Esophagus muscularis mucosa (tissue), 4 donors: Measurements from ENCODE around the gene SOX30. TPM values are rescaled to one million over a fixed set of nuclear protein-coding genes. Genes with fewer than 3 reads are reported as not detected.

ENCODE experiments used
- DNase-seq: peaks from one replicate; pipeline ENCODE4 v3.0.0-alpha.2; 2017; ENCODE audit errors: extremely low spot score
- H3K27ac ChIP-seq, 4 donors: fragments of 200-600 bp; sonication (generic); replicated peaks in 1 of 4; 1 replicate in 3 of 4; 2 replicates in 1 of 4; pipeline ENCODE4 v1.5.1; 2016 to 2019; ENCODE audit warnings: mild to moderate bottlenecking in 1 of 4
- H3K27me3 ChIP-seq, 4 donors: fragments of 200-600 bp; sonication (generic); one replicate each; pipeline versions ENCODE4 v1.5.1 to v1.6.0; 2016 to 2019
- H3K36me3 ChIP-seq, 4 donors: fragments of 200-600 bp; sonication (generic); one replicate each; pipeline ENCODE4 v1.5.1; 2016 to 2019
- H3K4me1 ChIP-seq, 4 donors: fragments of 200-600 bp; sonication (generic); one replicate each; pipeline ENCODE4 v1.5.1; 2016 to 2019
- H3K4me3 ChIP-seq, 4 donors: fragments of 200-600 bp; sonication (generic); 1 replicate in 2 of 4; 2 replicates in 2 of 4; pipeline ENCODE4 v1.5.1; 2016 to 2019; ENCODE audit warnings: mild to moderate bottlenecking in 4 of 4, moderate library complexity in 1 of 4
- H3K9me3 ChIP-seq, 4 donors: fragments of 200-600 bp; sonication (generic); 1 replicate in 3 of 4; 2 replicates in 1 of 4; pipeline ENCODE4 v1.5.1; 2016 to 2019
- CTCF ChIP-seq, 3 experiments: fragments of 200-600 bp in 2 of 3; fragments of 450-650 bp in 1 of 3; sonication (generic) in 2 of 3; IDR thresholded peaks; one replicate each; pipeline ENCODE4 v1.5.1; 2017 to 2019; ENCODE audit warnings: antibody characterized with exemption in 3 of 3, mild to moderate bottlenecking in 2 of 3, moderate library complexity in 1 of 3
- EP300 ChIP-seq: sonication (generic); formaldehyde crosslinking; IDR thresholded peaks from one replicate; pipeline ENCODE4 v1.6.1; 2017; ENCODE audit warnings: antibody characterized with exemption
- POLR2A ChIP-seq: fragments of 450-650 bp; IDR thresholded peaks from one replicate; pipeline ENCODE4 v1.6.1; 2017; ENCODE audit warnings: antibody characterized with exemption, moderate library complexity, mild to moderate bottlenecking, low read depth
- POLR2AphosphoS5 ChIP-seq, 2 donors: sonication (generic); formaldehyde crosslinking; IDR thresholded peaks; one replicate each; pipeline ENCODE4 v1.6.1; 2017; ENCODE audit warnings: antibody characterized with exemption in 2 of 2
- WGBS: methylation state at CpG from one replicate; pipeline ENCODE4 v1.1.5; 2018; 5-methylcytosine and 5-hydroxymethylcytosine counted together
- intact Hi-C: fragments of 100-400 bp; cut with DNase I; formaldehyde crosslinking; loops from one replicate; pipeline ENCODE4 v1.15.1; 2023
- small RNA-seq, 3 donors: library from RNA; depleted of rRNA; stranded (forward); fragments of <200 nt; gene quantifications; one replicate each; pipeline ENCODE3, GENCODE V24; 2016
- total RNA-seq, 4 donors: library from RNA; depleted of rRNA; stranded (reverse); fragments of >200 nt; gene quantifications; one replicate each; pipeline versions ENCODE4 v1.1.0 to v1.2.1, GENCODE V29; 2016

Gene SOX30
- total RNA-seq, 4 donors from 2014 or later, result 0.17 to 0.34 TPM; not detected in 2

DNA sequence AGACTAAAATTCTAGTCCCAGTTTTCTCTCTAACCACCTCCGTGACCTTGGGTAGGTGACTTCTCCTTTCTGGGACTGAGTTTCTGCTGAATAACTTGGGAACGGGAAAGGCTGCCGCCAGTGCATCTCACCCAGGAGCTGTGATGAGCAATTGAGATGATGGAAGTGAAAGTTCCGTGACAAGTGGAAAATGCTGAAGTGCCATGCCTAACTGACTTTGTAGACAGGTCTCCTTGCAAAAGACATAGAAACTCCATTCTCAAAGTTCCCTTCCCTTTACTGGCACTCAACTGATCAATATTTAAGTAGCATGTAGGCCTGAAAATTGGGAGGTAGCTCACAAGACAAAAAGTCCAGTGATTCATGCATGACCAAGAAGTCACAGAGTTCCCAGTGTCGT is 70.3 kb downstream of the SOX30 start:
- H3K27ac ChIP-seq, result no peak overlapping the region
- 94% methylated on average over 5 of the region's 5 CpGs for WGBS
- H3K27me3 ChIP-seq, result no peaks in the 10 kb centered on the region
- H3K4me3 ChIP-seq, result no peak overlapping the region
- H3K9me3 ChIP-seq, result no peaks in the 10 kb centered on the region
- H3K4me1 ChIP-seq, result no peaks in the 10 kb centered on the region
- no peaks in the 10 kb centered on the region for H3K36me3 ChIP-seq
- no peak for TF ChIP-seq EP300
- TF ChIP-seq CTCF (IDR thresholded peaks at IDR 0.05), result no peak
- no peak for TF ChIP-seq POLR2A
- no peak for TF ChIP-seq POLR2AphosphoS5 (IDR thresholded peaks at IDR 0.05)
- intact Hi-C loops, result loop anchor here (10.0 kb wide), 1 partner anchor 73 kb away; the partner anchor contains the start of gene SOX30
- no peak for DNase-seq

- Histone ChIP-seq H3K27me3 (peaks cover 0 to 5% (median 0%) of the 10 kb centered on the region in 4 donors), H3K27ac (no peak overlapping the region), H3K36me3 (no peaks in the 10 kb centered on the region), H3K9me3 (no peaks in the 10 kb centered on the region), H3K4me3 (no peak overlapping the region), H3K4me1 (peaks cover 15 to 30% (median 26%) of the 10 kb centered on the region in 4 donors)
- WGBS, result 81% methylated on average over 6 of the region's 6 CpGs
- no peak for DNase-seq
- TF ChIP-seq POLR2AphosphoS5 (IDR thresholded peaks at IDR 0.05) (no peak), EP300 (no peak), CTCF (IDR thresholded peaks at IDR 0.05) (no peak), POLR2A (no peak)
- intact Hi-C loops, result loop anchor here (10.0 kb wide), 1 partner anchor 137 kb away; no protein-coding TSS in a partner anchor
These were observed 74.0 kb downstream of the SOX30 start for GRCh38 chr5:157578079-157578780.

GRCh38 chr5:157576678-157577077 is 75.6 kb downstream of the SOX30 start:
- H3K27me3 ChIP-seq, result peaks cover 0 to 5% (median 0%) of the 10 kb centered on the region in 4 donors
- H3K4me1 ChIP-seq, result peaks cover 19 to 45% (median 42%) of the 10 kb centered on the region in 4 donors
- intact Hi-C loops, result loop anchor here (10.0 kb wide), 1 partner anchor 138 kb away; no protein-coding TSS in a partner anchor
- H3K36me3 ChIP-seq, result no peaks in the 10 kb centered on the region
- WGBS, result 84% methylated on average over 4 of the region's 4 CpGs
- no peaks in the 10 kb centered on the region for H3K9me3 ChIP-seq
- peak overlapping the region; percentile 93 to 96 (median 94) for H3K27ac ChIP-seq
- no peak for TF ChIP-seq POLR2AphosphoS5 (IDR thresholded peaks at IDR 0.05)
- TF ChIP-seq EP300, result no peak
- TF ChIP-seq CTCF (IDR thresholded peaks at IDR 0.05), result no peak
- TF ChIP-seq POLR2A, result no peak
- DNase-seq, result no peak
- peak overlapping the region in 1 of 4 donors; percentile 78 for H3K4me3 ChIP-seq

Small RNA genes within 50 kb of the gene (small RNA-seq; reads per million reads assigned to genes)
- 0 reads per million in 3 donors for gene RNU6-390P

Other genes starting within 250 kb of the SOX30 start
- gene NIPAL4, start 192.2 kb downstream of the SOX30 start, total RNA-seq, result 1 to 10 TPM; 1.6 to 4.2 (median 2.6) TPM
- gene ADAM19, start 76.7 kb downstream of the SOX30 start, total RNA-seq, result 10 to 100 TPM; 25.0 to 43.6 (median 28.1) TPM
- gene C5orf52, start 19.1 kb upstream of the SOX30 start, total RNA-seq, result not detected
- 10 to 100 TPM; 14.1 to 22.7 (median 20.7) TPM for gene THG1L, start 79.0 kb upstream of the SOX30 start, total RNA-seq
- 10 to 100 TPM; 22.4 to 53.7 (median 33.7) TPM for gene LSM11, start 91.3 kb upstream of the SOX30 start, total RNA-seq
- 100 to 1,000 TPM in 2 of 4 donors, 10 to 100 TPM in 2; 84.3 to 118 (median 107) TPM for gene CLINT1, start 206.7 kb upstream of the SOX30 start, total RNA-seq